ENCODE measurements around the gene ARL6IP4.

- TF ChIP-seq, protein P1, sequence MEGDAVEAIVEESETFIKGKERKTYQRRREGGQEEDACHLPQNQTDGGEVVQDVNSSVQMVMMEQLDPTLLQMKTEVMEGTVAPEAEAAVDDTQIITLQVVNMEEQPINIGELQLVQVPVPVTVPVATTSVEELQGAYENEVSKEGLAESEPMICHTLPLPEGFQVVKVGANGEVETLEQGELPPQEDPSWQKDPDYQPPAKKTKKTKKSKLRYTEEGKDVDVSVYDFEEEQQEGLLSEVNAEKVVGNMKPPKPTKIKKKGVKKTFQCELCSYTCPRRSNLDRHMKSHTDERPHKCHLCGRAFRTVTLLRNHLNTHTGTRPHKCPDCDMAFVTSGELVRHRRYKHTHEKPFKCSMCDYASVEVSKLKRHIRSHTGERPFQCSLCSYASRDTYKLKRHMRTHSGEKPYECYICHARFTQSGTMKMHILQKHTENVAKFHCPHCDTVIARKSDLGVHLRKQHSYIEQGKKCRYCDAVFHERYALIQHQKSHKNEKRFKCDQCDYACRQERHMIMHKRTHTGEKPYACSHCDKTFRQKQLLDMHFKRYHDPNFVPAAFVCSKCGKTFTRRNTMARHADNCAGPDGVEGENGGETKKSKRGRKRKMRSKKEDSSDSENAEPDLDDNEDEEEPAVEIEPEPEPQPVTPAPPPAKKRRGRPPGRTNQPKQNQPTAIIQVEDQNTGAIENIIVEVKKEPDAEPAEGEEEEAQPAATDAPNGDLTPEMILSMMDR (IDR thresholded peaks at IDR 0.05; ENCODE audit: insufficient read depth, low read length, poor library complexity, severe bottlenecking) = no peak
- no peak for TF ChIP-seq EZH2phosphoT487 (conservative IDR thresholded peaks at IDR 0.05; ENCODE audit: low read length)
These were observed 11.9 kb downstream of the ARL6IP4 start for GRCh38 chr12:122992386-122992785.
